ENCODE results near the gene PXDC1. TPM values are rescaled to one million over a fixed set of nuclear protein-coding genes. Genes with fewer than 3 reads are reported as not detected.
A peak's percentile ranks its signal among the peaks of the same experiment; 100 is the strongest.
"Not testable (repeated sequence)": the region's sequence is repeated elsewhere in the genome, so short reads cannot be mapped to it uniquely, and the experiment has no call there.

The PXDC1 gene
- polyA plus RNA-seq, 12 donors, result 20.4 to 201 (median 23.6) TPM

GRCh38 chr6:3735029-3735605 lies 16.4 kb downstream of the PXDC1 start:
- no peak for DNase-seq

DNA sequence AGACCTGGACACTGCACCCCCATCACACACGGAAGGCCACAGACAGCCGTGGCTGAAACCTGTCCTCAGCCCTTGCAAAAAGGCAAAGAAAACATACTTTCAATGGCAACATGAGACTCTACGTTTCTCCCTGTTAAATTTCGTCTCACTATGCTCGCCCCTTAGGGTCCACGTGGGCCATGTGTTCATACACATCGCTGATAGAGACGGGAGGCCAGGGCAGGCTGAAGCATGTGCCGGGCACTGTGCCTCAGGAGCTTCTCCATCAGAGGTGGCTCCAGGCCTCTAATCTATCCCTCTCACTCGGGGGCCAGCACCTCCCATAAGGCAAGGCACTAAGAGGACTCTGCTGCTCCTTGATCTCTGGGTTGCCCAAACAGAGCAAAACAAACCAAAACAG lies 17.5 kb downstream of the PXDC1 start:
- no peak for DNase-seq

DNA sequence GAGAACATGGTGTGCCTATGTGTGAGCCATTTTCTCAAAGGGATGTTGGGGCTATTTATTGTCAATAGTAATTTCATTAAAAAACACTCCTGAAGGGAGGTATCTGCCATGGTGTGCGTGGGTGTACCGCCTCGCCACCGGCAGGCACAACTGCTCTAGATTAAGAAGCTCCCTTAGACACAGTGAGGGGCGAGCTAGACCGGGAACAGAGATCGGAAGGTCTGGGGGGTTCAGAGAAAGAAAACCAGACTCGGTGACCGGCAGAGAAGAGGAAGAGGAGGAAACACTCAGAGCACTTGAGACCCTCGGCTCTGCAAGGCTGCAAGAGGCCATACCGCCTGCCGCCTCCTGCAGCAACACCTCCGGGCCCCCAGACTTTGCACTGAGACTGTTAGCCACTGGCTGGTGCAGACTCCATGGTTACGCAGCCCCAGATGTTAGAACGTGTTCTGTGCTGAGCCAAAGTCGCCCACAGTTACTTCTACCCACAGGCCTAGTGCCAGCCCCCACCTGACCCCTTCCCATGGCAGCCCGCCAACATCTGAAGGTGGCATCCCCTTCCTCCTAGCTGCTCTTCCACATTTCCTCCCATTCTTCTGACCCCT lies 18.1 kb downstream of the PXDC1 start:
- DNase-seq, result no peak

GRCh38 chr6:3732345-3733141 lies 19.0 kb downstream of the PXDC1 start:
- DNase-seq, result peak; percentile 59

DNA sequence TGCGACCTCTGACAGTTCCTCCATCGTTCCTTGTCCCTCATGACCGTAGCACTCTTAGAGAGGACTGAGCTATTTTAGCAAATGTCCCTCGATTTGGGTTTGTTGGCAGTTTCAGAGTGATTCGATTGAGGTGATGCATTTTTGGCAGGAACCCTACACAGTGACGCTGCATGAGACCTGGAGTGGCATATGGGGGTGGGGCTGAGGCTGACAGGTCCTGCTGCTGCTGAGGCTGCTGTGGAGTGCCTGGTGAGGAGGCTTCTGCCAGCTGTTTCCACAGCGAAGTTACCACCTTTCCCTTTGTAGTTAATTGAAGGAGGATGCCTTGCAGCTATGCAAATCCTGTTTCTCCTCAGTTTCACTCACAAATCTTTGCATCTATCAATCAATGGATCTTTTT lies 19.8 kb downstream of the PXDC1 start:
- no peak for DNase-seq

DNA sequence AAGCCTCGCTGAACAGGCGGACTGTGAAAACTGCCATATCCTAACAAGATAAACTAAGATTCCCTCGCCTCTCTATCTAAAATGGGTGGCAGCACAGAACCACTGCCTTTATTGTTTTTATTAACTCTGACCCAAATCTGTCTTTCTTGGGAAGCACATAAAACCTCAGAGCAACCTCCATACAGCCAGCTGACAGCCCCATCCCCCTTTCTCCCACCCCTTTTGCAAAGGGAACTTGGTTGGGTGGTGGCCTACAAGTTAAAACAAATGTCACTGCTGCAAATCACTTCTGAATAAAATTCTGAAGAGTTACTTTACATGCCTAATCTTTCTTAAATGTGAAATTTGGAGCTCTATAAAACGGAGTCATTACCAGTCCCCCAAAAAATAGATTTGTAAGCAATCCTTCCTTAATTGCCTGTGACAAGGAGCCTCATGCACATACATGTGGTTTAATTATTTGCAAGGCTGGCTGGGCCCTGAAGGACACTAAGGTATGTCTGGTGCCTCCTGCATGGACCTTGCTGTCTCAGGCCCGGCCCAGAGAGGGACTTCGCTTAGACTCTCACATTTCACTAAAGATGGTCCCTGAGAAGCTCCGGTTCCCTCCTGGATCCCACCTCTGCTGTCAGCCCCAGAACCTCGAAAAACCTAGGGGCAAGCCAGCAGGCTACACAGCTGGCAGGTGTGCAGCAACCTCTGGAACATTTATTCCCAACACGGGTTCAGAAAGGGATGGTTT lies 21.7 kb downstream of the PXDC1 start:
- DNase-seq, result no peak

- DNase-seq, result no peak
Measured at GRCh38 chr6:3727593-3728108, 23.9 kb downstream of the PXDC1 start.

- no peak for DNase-seq
Measured at GRCh38 chr6:3727036-3727435, 24.5 kb downstream of the PXDC1 start.

- DNase-seq, result no peak
Measured at GRCh38 chr6:3726421-3726820, 25.1 kb downstream of the PXDC1 start.

GRCh38 chr6:3725145-3726047 lies 26.1 kb downstream of the PXDC1 start:
- DNase-seq, result no peak

DNA sequence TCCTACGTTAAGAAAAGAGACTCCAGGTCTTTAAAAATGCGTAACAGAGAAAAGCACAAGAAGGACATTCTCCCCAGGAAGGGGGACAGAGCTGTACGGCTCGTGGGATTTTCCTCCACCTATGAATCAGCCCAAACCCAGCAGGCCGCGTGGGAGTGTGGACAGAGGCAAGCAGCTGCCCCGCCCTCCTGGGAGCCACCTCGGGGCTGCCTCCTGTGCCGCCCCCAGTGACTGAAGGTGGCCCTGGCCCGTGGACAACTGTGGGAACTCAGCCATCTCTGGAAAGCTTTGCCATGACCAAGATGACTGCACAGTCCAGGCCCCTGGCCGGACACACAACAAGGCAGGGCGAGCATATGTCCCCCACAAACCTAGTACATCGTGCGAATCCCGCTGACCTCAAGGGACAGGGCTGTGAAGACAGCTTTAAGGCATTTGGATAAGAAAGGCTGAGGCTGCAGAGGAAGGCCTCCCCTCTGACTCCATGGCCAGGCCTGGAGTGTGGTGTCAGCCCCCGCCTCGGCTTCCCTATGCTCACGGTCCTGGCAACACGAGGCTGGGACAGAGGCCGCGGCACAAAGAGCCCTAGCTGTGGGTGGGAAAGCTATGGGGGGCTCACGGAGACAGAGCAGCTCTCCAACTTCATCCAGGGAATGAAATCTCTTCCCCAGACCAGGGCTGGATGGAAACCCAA lies 26.9 kb downstream of the PXDC1 start:
- no peak for DNase-seq

DNA sequence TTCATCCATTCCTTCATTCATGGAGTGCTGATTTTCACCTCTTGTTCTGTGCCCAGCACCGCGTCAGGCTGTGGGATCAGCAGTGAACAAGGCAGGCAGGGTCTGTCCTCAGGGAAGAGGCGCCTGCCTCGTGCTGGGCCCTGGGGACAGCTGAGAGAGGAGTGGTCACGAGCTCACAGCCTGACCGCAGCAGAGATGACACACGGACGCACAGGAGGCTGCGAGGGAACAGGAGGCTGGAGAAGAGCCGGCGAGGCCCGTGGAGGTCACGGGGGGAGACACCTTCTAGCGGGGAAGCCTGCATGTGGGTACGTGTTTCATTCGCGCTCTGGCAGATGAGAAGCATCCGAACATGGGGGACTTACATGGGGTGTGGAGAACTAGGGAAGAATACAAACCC lies 27.5 kb downstream of the PXDC1 start:
- no peak for DNase-seq

GRCh38 chr6:3723251-3723650 lies 28.3 kb downstream of the PXDC1 start:
- no peak for DNase-seq

GRCh38 chr6:3722785-3723184 lies 28.7 kb downstream of the PXDC1 start:
- DNase-seq, result no peak

- no peak for DNase-seq
Measured at GRCh38 chr6:3721810-3722621, 29.5 kb downstream of the PXDC1 start.

DNA sequence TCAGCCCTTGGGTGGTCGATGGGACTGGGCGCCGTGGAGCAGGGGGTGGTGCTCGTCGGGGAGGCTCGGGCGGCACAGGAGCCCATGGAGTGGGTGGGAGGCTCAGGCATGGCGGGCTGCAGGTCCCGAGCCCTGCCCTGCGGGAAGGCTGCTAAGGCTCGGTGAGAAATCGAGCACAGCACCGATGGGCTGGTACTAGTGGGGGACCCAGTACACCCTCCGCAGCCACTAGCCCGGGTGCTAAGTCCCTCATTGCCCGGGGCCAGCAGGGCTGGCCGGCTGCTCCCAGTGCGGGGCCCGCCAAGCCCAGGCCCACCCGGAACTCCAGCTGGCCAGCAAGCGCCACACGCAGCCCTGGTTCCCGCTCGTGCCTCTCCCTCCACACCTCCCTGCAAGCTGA lies 30.7 kb downstream of the PXDC1 start:
- not testable (repeated sequence) for DNase-seq

GRCh38 chr6:3719462-3720308 lies 31.8 kb downstream of the PXDC1 start:
- no peak for DNase-seq

DNA sequence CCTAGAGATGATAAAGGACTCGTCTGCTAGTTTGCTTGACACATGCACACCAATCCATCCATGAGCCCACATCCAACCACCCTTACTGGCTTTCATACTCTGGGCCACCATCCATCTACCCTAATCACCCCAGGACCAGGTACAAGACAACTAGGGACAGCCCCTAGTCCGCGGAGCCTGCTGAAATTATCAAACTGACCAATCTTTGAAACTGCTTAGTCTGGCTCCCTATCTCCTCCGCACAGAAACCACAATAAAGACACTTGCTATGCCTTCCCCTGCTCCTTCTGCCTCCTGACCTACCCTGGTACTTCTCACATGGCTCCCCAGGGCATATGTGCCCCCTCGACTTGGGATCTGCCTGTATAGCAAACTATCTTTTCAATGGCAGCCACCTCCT lies 33.1 kb downstream of the PXDC1 start:
- DNase-seq, result no peak

- DNase-seq, result no peak
Measured at GRCh38 chr6:3715285-3715684, 36.2 kb downstream of the PXDC1 start.
